HG03103 (cell line): ENCODE measurements around the gene STBD1.
"Not testable (repeated sequence)": the region's sequence is repeated elsewhere in the genome, so short reads cannot be mapped to it uniquely, and the experiment has no call there.

Source experiments
- ATAC-seq: cut with Tn5 transposase; IDR thresholded peaks from one replicate; pipeline ENCODE4 v1.9.1; 2021; ENCODE audit warnings: low read depth; ENCODE audit not compliant: unreplicated experiment

Gene STBD1

DNA sequence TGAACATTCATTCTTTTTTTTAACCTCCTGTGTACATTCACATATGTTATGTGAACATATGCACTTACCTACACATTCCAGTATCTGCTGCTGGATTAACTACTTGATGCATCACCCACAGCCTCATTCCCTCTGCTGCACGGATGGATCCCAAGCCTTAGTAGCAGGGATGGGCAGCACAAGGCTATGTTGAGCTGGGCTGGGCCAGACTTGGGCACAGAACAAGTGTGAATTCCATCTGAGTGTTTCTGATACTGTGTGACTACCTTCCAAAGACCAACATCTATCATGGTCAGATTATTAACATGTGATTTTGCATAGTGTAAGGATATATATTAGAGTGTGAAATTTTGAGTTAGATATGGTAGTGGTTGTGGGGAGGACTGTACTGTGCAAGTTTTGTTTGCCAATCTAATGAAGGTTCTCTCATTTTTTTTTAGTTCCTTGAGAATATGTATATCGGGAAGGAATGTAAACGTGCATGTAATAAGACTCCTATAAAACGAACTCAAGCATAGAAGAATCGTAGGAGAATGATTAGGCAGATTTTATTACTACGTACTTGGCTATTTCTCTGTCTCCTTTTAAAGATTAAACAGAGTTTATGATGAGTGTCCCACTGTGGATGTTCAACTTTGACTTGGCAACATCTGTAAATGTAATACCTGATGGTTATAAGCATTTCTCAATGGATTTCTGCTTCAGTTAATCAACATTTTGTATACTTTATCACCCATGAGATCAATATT is 23.4 kb upstream of the STBD1 start:
- ATAC-seq, result no peak

- no peak for ATAC-seq
Measured at GRCh38 chr4:76283900-76284299, 22.6 kb upstream of the STBD1 start.

GRCh38 chr4:76287811-76288210 is 18.7 kb upstream of the STBD1 start:
- not testable (repeated sequence) for ATAC-seq

DNA sequence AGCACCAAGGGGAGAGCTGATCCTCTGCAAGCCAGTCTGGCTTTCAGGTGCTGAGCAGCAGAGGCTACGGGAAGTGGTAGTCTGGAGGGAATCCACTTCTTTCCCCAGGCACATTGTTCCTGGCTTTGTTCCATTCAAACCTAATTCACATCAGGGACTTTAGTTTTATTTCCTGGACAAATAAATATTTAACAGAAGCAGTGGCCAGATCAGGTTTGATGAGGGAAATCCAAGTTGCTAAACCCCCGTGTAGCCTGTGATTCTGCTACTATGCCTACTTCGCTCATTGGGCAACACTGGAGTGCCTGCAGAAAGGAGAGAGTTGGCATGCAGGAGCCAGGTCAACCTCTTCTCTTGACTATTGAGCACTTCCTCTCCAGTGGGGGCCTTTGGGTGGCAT is 13.8 kb upstream of the STBD1 start:
- ATAC-seq, result no peak

DNA sequence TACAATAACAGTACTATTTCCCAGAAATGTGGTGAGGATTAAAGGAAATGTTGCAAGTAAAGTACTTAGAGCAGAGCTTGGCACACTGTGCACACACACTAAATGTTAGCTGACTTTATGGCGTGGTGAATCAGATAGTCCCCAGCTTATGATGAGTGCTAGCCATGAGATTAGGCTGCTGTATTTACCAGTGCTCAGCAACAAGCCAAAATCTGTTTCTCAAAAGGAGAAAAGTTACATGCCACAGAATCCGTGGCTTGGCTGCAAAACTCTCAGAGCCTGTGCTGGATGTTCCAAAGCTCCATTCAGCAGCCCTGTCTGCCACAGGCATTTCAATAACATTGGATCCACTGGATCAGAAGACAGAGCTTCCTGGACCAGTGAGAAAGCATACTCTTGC is 12.8 kb upstream of the STBD1 start:
- no peak for ATAC-seq

DNA sequence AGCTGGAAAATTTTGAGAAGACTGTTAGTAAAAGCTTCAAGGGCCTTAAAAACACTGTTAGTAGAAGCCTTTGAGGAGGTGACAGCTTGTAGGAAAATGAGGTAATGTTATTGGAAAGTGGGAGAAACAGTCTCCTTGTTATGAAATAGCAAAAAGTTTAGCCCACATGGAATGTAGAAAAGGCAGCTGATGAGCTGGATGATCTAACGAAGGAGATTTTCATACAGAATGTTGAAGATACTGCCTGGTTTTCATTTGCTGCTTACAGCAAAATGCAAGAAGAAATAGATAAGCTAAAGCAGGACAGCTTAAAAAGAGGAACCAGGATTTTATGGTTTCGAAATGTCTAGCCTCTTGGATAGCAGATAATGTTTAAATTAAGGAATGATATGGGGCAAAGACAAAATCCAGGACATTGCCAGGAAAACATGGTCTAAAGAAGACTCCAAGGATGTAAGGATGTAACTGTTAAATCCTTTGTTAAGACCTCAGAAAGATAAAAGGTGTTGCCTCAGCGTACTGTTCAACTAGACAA is 10.2 kb upstream of the STBD1 start:
- no peak for ATAC-seq

GRCh38 chr4:76298227-76298626 is 8.3 kb upstream of the STBD1 start:
- no peak for ATAC-seq

DNA sequence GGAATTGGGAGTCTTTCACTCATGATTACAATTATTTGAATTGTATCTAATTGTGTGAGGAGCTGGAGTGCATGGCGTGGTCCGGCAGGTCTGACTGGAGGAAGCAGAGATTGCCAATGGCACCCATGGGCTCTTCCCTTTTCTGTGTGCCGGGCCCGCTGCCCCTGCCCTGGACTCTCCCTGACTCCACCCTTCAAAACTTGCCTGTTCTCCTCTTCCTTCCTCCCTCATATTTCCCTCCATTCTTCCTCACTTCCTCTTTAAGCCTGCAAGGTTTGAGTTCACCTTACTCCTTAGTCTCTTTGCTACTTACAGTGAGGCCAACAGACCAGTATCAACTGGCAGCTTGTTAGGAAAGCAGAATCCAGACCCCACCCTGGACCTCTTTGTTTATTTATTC is 6.5 kb upstream of the STBD1 start:
- no peak for ATAC-seq

DNA sequence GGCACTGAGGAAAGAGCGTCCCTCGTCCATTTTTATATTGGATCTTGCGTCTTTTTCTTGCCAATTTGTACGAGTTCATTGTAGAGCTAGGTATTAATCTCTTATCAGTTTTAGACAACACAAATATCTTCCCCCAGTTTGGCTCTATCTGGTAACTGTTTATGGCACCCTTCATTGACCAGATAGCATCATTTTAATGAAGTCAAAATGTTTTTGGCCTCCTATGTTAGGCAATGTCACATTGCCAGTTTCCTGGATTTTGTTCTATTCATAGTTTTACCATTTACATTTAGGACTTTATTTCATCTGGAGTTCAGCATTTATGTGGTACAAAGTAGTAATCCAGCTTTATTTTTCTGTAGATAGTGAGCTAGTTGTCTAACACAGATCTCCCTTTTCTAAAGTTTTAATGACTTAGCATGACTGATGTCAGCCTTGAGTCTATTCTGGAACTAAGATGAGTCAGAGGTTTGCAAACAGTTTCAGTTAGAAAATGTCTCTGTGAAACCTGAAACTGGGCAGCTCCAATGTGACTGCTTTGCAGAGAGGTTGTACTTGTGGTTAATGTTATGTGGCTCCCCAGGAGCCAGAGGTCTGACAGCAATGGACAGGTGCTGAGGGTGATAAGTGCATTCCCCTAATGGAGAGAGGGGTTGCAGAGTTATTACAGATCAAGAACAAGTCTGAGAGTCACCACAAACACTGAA is 5.3 kb upstream of the STBD1 start:
- peak; percentile 99 for ATAC-seq

GRCh38 chr4:76301775-76302162 is 4.8 kb upstream of the STBD1 start:
- no peak for ATAC-seq

DNA sequence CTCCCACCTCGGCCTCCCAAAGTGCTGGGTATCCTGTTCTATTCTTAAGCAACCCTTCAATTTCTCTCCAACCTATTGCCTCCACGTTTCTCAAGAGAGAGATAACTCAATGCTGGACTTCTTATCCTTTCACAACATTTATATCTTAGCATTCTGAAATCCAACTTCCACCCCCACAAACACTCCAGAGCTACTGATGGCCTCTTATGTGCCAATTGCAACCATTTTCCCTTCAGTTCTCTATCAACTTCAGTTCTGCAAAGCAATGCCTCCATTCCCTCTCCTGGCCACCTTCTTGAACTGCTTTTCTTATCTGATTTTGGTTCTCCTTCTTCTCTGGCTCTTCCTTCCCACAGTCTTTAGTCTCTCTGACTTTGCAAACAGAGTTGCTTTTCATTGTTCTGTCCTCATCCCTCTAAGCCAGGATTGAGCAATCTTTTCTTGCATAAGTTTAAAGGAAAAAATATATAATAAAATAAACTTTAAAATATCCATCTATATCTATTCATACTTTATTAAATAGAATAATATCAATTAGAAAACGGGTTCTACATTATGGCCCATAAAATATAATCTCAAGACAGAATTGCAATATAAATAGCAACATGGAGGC is 3.6 kb upstream of the STBD1 start:
- ATAC-seq, result no peak

GRCh38 chr4:76305033-76305687 is 1.4 kb upstream of the STBD1 start:
- ATAC-seq, result no peak

DNA sequence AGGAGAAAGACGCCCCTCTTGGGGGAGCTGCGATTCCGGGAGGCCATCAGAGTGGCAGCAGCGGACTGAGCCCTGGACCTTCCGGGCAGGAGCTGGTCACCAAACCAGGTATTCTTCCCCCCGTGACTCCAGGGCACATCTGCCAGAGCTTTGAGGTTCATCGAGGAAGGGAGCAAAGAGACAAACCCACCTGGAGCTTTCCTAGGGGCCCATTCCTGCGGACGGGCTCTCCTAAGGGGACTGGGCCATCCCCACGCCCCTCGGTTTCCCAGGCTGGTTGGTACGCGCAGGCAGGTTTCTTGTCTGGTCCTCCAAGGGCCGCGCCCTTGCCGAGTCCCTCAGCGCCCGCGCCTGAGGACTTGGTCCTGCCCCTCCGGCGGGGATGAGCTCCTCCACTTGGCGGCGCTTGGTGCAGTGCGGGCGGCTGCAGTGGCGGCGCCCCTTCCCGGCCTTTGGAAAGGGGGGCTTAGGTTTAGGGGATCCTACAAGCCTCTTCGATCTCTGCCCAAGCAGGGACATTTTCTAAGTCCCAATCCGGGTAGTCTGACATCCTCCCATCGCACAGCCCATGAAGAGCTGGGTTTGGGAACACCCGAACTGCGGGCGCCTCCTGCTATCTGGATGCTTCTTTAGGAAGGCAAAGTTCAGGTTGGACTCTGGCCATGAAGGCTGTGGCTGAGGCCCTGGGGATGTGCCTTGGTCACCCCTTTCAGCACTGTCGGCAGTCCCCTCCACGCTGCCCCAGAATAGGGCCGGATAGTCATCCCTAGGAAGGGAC is 538 bp downstream of the STBD1 start:
- no peak for ATAC-seq

DNA sequence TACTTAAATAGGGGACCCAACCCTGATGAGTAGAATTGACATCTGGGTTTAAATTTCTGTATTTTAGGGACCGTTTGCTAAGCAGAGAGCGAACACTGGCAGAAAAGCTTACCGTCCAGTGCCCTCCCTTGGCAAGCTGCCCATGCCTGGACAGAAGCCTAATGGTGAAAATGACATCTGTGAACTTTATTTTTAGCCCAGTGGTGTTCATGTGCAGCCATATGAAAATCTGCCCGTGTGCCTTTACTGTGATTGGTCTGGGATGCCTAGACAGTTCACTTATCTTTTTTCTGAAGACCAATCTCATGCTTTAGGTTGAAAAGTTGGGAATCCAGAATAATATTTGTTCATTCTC is 1.1 kb downstream of the STBD1 start:
- ATAC-seq, result no peak

DNA sequence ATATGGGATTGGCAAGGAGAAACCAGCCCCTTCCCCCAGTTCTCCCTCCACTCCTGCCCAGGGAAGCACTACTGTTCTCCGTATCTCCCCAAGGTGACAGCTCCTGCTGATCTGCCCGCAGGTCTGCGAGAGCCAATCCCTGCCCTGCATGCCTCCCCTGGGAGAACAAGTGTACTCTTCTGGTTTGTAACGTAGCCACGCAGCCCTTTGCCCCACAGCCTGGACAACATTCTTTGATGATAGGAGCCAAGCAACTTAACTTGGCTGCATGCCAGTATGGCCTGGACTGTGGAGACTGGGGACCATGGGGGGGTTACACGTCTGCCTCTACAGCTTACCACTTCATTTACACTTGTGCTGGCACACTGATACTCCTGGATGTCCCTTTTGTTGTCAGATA is 2.0 kb downstream of the STBD1 start:
- no peak for ATAC-seq

GRCh38 chr4:76309939-76310550 is 3.5 kb downstream of the STBD1 start:
- ATAC-seq, result no peak

DNA sequence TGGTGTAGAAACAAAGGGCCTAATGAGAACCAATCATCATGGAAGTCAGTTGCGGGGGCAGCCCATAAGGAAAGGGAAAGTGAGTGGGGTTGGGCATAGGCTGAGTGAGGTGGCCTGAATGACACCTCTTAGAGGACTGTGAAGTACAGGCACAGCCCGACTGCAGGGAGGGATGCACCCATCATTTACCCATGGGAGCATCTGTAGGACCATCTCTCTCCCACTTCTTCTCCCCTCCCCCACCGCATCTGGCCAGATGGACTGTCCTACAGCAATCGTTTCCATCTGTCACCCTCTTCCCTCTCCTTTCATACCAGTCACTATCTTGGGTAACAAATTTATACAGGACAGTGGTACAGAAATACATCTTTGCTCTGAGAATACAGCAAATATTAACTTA is 4.2 kb downstream of the STBD1 start:
- ATAC-seq, result no peak

GRCh38 chr4:76311896-76312331 is 5.4 kb downstream of the STBD1 start:
- ATAC-seq, result no peak

DNA sequence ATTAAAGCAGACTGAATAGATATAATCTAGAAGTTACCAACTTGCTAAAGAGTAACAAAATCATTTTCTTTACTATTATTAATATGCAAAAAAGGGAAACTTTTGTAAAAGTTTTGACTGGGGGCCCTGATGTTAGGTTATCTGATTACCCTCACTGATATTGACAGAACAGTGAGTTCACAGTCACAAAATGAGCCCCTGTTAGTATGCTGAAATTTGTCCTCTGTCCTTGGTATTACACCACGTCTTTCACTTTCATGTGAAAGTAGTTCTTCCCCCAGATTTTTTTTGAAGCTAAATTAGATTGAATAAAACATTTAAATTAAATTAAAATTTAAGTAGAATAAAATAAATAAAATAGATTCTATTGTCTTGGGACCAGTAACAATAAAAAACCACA is 5.9 kb downstream of the STBD1 start:
- ATAC-seq, result no peak

- no peak for ATAC-seq
Measured at GRCh38 chr4:76313547-76313946, 7.0 kb downstream of the STBD1 start.
